Endodermal cell (in vitro differentiated cells): ENCODE results near the gene LPP. TPM values are rescaled to one million over a fixed set of nuclear protein-coding genes. Genes with fewer than 3 reads are reported as not detected.

Experiments used
- DNase-seq: peaks from one replicate; pipeline ENCODE4 v3.0.0-alpha.2; 2017
- H3K27ac ChIP-seq: 2 replicates; pipeline ENCODE4 v1.5.1; 2013; ENCODE audit warnings: mild to moderate bottlenecking, low read depth, low read length, moderate library complexity
- H3K27me3 ChIP-seq: 2 replicates; pipeline ENCODE4 v1.6.1; 2013; ENCODE audit warnings: mild to moderate bottlenecking, low read length, moderate library complexity; ENCODE audit not compliant: insufficient read depth, control insufficient read depth, poor library complexity, severe bottlenecking
- H3K36me3 ChIP-seq: 2 replicates; pipeline ENCODE4 v1.7.0; 2013; ENCODE audit warnings: mild to moderate bottlenecking, low read length, moderate library complexity; ENCODE audit not compliant: control insufficient read depth, insufficient read depth
- H3K4me1 ChIP-seq: one replicate; pipeline ENCODE4 v1.7.0; 2013; ENCODE audit warnings: low read length; ENCODE audit not compliant: control insufficient read depth, insufficient read depth
- H3K4me3 ChIP-seq: 2 replicates; pipeline ENCODE4 v1.5.1; 2013; ENCODE audit warnings: mild to moderate bottlenecking, low read length, moderate library complexity
- H3K9ac ChIP-seq: 2 replicates; pipeline ENCODE4 v1.6.1; 2013; ENCODE audit warnings: mild to moderate bottlenecking, low read length, moderate library complexity; ENCODE audit not compliant: poor library complexity, severe bottlenecking; ENCODE audit errors: extremely low read depth
- H3K9me3 ChIP-seq: 2 replicates; pipeline ENCODE4 v1.6.1; 2013; ENCODE audit warnings: mild to moderate bottlenecking, low read length, moderate library complexity; ENCODE audit not compliant: control insufficient read depth
- H3K27ac Mint-ChIP-seq: 2 replicates; pipeline ENCODE4 v1.8.0; 2020; ENCODE audit warnings: mixed read lengths
- H3K27me3 Mint-ChIP-seq: 2 replicates; pipeline ENCODE4 v1.8.0; 2021; ENCODE audit warnings: mild to moderate bottlenecking, mixed read lengths; ENCODE audit not compliant: insufficient read depth
- H3K36me3 Mint-ChIP-seq: 2 replicates; pipeline ENCODE4 v1.8.0; 2020; ENCODE audit warnings: low read depth, mixed read lengths
- H3K4me1 Mint-ChIP-seq: 2 replicates; pipeline ENCODE4 v1.8.0; 2020; ENCODE audit warnings: mixed read lengths
- H3K4me3 Mint-ChIP-seq: 2 replicates; pipeline ENCODE4 v1.8.0; 2020; ENCODE audit warnings: mild to moderate bottlenecking, moderate library complexity, mixed read lengths
- H3K9me3 Mint-ChIP-seq: 2 replicates; pipeline ENCODE4 v1.8.0; 2020; ENCODE audit warnings: mild to moderate bottlenecking, mixed read lengths
- CTCF ChIP-seq: fragments of 200-600 bp; sonication (generic); conservative IDR thresholded peaks from 2 replicates; pipeline ENCODE4 v1.5.0; 2021; ENCODE audit warnings: antibody characterized with exemption, mild to moderate bottlenecking
- WGBS, 2 experiments: methylation state at CpG; one replicate each; pipeline versions ENCODE4 v1.1.5 to v1.1.7; 2013; ENCODE audit warnings: missing lambda C conversion rate in 2 of 2, mixed read lengths in 1 of 2; ENCODE audit not compliant: insufficient coverage in 1 of 2, insufficient read length in 1 of 2; 5-methylcytosine and 5-hydroxymethylcytosine counted together
- total RNA-seq, 2 donors: library from RNA; stranded (reverse); fragmentation: NEBNext Ultra II Directional in 1 of 2; extraction: Animal tissue kit (Norgen Biotek cat#: 25700) in 1 of 2; gene quantifications; 2 replicates in 1 of 2; 3 replicates in 1 of 2; pipeline ENCODE4 v1.2.1, GENCODE V29; 2021

Gene LPP
- total RNA-seq, 2 donors from 2014 or later = 78.0 to 105 TPM

DNA sequence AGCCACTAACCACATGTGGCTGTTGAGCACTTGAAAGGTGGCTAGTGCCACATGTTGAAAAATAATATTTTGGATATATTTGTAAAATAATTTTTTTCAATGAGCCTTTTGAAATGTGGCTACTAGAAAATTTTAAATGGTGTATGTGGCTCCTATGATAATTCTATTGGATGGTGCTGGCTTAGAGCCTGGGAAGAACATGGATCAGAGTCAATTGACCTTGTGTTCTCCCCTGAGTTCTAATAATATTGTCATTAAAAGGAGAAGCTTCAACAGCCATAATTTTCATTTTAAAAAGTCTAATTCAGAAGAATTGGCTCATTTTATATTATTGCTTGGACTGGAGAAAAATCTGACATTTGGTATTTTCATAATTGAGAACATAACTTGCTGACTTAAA, 167.3 kb downstream of the LPP start:
- H3K27me3 Mint-ChIP-seq = no peaks in the 10 kb centered on the region
- H3K4me3 ChIP-seq = no peak overlapping the region
- no peak for TF ChIP-seq CTCF
- H3K4me1 Mint-ChIP-seq = no peaks in the 10 kb centered on the region
- H3K9me3 Mint-ChIP-seq = no peaks in the 10 kb centered on the region
- DNase-seq = no peak
- no peaks in the 10 kb centered on the region for H3K4me1 ChIP-seq
- H3K9me3 ChIP-seq = no peaks in the 10 kb centered on the region
- H3K4me3 Mint-ChIP-seq = no peak overlapping the region
- peaks cover 17% of the 10 kb centered on the region for H3K36me3 ChIP-seq
- no peak overlapping the region for H3K9ac ChIP-seq
- no peak overlapping the region for H3K27ac Mint-ChIP-seq
- no peak overlapping the region for H3K27ac ChIP-seq
- H3K36me3 Mint-ChIP-seq = peaks cover 6% of the 10 kb centered on the region
- no peaks in the 10 kb centered on the region for H3K27me3 ChIP-seq

GRCh38 chr3:188322135-188322887, 168.4 kb downstream of the LPP start:
- Histone ChIP-seq H3K9me3 (no peaks in the 10 kb centered on the region), H3K27ac (no peak overlapping the region), H3K27me3 (no peaks in the 10 kb centered on the region), H3K4me1 (no peaks in the 10 kb centered on the region), H3K9ac (no peak overlapping the region), H3K4me3 (no peak overlapping the region), H3K36me3 (peaks cover 25% of the 10 kb centered on the region)
- Mint-ChIP-seq H3K9me3 (no peaks in the 10 kb centered on the region), H3K4me1 (no peaks in the 10 kb centered on the region), H3K4me3 (no peak overlapping the region), H3K27ac (no peak overlapping the region), H3K27me3 (no peaks in the 10 kb centered on the region), H3K36me3 (peaks cover 6% of the 10 kb centered on the region)
- no peak for TF ChIP-seq CTCF
- no peak for DNase-seq
- 93 to 94% methylated on average over 2 to 4 of the region's 4 CpGs for WGBS, 2 experiments

DNA sequence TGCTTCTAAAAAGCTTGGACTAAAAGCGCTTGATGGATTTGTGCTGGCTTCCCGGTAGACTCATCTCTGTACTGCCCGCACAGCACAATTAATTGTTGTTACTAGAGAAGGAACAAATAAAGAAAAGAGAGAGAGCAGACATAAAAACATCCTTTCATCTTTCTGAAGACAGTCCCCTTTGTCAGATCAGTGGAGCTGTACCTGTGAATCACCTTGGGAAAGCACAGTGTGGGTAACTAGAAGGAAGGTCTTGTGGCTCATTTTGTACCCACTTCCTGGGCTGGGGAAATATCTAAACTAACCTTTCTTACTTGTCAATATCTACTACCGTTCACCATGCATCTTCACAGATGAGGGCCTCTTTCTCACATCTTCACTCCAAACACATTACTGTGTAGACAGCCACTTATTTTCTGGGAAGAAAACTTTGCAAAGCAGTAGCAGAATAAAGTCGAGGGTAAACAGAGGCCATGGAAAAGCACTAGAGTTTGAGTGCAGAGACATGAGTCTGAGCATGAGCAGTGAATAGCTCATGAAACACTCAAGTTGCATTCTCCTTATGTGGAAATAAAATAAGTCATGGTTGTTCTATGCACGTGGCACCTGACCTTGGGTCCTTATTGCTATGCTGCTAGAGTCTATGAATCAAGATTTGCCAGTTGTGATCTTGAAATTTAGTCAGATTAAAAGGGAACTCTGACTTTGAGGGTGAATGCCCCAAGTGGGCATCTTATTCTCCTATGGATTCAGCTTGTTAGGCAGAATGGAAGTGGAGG, 169.3 kb downstream of the LPP start:
- Histone ChIP-seq H3K27ac (no peak overlapping the region), H3K27me3 (no peaks in the 10 kb centered on the region), H3K9me3 (no peaks in the 10 kb centered on the region), H3K36me3 (peaks cover 32% of the 10 kb centered on the region), H3K9ac (no peak overlapping the region), H3K4me3 (no peak overlapping the region), H3K4me1 (no peaks in the 10 kb centered on the region)
- WGBS, 2 experiments = 95 to 96% methylated on average over 5 to 6 of the region's 6 CpGs
- Mint-ChIP-seq H3K4me1 (no peaks in the 10 kb centered on the region), H3K4me3 (no peak overlapping the region), H3K27me3 (no peaks in the 10 kb centered on the region), H3K27ac (no peak overlapping the region), H3K36me3 (peaks cover 6% of the 10 kb centered on the region), H3K9me3 (no peaks in the 10 kb centered on the region)
- TF ChIP-seq CTCF = no peak
- DNase-seq = no peak
